Ishikawa (cell line): ENCODE data around the gene CHPF2.

ENCODE experiments used
- CEBPB ChIP-seq: IDR thresholded peaks from 2 replicates; pipeline ENCODE4 v1.6.1; 2012
- MAX ChIP-seq: IDR thresholded peaks from 2 replicates; pipeline ENCODE4 v1.6.1; 2012
- RAD21 ChIP-seq: IDR thresholded peaks from 2 replicates; pipeline ENCODE4 v1.6.1; 2012; ENCODE audit warnings: low read depth
- REST ChIP-seq: IDR thresholded peaks from 2 replicates; pipeline ENCODE4 v1.6.1; 2012; ENCODE audit warnings: low read depth, mild to moderate bottlenecking
- YY1 ChIP-seq: IDR thresholded peaks from 2 replicates; pipeline ENCODE4 v1.6.1; 2012; ENCODE audit warnings: low read depth

GRCh38 chr7:151213826-151214225, 18.5 kb upstream of the CHPF2 start:
- TF ChIP-seq RAD21, result no peak
- TF ChIP-seq YY1, result no peak
- no peak for TF ChIP-seq CEBPB
- no peak for TF ChIP-seq REST
- no peak for TF ChIP-seq MAX
